ENCODE measurements around the gene BAIAP2L2.
A peak's percentile ranks its signal among the peaks of the same experiment; 100 is the strongest.
"Not testable (repeated sequence)": the region's sequence is repeated elsewhere in the genome, so short reads cannot be mapped to it uniquely, and the experiment has no call there.

The BAIAP2L2 gene

DNA sequence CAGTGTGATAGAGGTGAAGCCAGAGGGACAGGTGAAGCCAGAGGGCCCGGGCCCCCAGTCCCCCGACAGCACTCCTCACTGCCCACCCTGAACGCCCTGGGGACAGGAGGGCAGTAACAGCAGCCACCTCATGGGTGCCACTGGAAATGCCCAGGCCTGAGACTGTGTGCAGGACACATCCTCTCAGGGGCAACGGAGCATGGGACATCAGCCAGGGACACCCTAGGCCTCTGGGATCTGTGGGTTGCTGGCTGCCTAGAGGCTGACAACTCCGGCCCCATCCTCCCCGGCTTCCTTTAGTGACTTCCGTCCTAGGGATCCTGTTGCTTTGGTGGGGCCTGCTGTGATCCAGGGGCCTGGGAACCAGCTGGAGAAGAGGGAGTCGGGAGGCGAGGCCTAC, 17.4 kb upstream of the BAIAP2L2 start:
- DNase-seq (ENCODE audit: low read depth) = no peak

DNA sequence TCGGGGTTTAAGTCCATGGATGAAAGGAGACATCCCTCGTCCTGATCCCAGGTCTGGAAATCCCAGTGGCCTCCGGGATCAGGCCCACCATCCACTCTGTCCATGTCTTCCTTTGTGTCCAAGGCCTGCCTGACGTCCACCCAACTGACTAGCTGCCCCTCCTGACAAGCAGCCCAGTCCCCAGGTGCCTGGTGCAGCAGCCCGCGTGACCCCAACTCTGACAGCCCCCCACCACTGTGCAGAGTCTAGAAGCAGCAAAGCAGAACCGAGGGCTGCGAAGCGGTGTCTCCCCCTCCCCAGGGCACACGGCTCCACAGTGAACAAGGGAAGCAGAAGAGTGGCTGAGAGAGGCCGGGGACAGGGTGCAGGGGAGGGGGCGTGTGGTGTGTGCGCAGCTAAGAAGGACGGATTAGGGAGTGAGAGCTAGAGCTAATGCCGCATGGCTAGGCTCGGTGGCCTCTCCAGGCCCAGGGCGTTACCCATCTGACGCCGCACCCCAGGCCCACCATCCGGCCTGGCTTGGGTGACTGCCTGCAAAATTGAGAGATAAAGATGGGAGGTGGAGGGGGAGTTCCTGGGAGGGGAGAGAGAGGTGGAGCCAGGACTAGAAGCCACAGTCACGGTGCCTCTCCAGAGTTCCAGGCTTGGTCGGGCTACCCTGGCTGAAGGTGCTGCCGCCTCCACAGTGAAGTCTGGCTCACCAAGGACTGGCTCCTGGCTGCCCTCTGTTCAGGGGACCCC, 16.6 kb upstream of the BAIAP2L2 start:
- DNase-seq (ENCODE audit: low read depth) = no peak

DNA sequence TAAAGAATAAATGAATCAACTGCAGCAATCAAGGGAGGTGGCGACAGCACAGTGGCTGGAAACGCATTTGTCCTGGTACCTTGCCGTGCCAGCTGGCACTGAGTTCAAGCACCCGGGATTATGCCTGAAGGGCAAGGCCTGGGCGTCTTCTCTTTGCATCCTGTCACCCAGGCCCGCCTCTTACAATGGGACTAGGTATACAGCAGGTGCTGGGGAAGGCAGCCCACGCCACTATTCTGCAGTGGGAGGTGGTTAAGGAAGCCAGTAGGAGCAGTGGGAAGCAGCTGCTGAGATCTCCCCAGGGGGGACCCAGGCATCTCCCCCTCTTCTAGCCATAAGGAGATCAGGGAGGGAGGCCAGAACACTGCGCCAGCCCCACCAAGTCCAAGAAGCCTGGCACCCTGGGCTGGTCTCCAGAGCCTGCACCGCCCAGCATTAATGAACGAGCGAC, 15.3 kb upstream of the BAIAP2L2 start:
- no peak for DNase-seq (ENCODE audit: low read depth)

DNA sequence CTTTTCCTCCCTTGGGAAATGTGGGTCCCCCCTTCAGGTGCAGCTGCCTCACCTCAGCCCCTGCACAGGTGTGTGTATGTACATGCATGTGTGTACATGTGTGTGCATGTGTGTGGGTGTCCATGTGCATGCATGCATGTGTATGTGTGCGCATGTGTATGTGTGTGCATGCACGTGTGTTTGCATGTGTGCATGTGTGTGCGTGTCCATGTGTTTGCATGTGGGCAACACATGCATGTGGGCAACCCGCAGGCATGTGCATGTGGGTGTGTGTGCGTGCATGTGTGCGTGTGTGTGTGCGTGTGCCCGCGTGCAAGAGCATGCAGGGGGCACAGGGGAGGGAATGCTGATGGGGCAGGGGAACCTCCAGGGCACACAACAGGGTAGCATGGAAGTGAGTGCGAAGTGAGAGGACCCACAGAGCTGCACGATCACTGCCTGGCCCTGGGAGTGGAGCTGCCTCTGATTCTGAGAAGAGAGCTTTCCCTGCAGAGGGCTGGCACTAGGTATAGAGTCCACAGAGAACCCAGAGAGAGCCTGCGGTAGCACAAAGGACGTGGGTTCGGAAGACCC, 14.6 kb upstream of the BAIAP2L2 start:
- DNase-seq (ENCODE audit: low read depth) = no peak

DNA sequence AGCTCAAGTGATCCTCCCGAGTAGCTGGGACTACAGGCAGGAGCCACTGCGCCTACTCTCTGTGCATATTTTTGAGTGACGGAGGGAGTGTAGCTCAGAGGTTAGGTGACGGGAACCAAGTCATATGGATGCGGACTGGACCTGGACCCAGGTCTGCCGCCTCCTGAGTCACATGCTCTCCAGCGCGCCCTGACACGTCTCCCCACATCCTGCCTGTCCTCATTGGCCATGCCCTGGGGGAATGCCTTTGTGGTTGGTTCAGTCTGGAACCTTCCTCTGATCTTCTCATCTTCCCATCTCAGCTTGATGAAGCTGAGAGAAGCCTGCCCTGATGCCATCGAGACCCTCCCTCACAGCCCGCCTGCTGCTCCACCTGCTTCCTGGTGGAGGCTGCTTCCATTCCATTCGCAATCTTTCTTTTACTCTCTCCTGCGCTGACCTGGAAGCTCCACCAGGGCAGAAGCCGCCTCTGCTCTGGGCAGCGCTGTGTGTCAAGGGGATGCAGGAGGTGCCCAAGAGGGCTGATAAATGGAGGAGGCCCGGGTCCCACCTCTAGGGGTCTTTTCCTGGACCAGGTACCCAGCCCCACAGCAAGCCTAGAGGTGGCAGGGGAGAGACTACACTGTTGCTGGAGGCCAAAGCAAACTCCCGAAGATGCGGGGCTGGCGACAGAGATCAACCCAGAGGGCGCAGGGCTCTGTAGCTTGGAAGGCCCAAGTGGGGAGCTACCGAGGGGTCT, 13.9 kb upstream of the BAIAP2L2 start:
- no peak for DNase-seq (ENCODE audit: low read depth)

DNA sequence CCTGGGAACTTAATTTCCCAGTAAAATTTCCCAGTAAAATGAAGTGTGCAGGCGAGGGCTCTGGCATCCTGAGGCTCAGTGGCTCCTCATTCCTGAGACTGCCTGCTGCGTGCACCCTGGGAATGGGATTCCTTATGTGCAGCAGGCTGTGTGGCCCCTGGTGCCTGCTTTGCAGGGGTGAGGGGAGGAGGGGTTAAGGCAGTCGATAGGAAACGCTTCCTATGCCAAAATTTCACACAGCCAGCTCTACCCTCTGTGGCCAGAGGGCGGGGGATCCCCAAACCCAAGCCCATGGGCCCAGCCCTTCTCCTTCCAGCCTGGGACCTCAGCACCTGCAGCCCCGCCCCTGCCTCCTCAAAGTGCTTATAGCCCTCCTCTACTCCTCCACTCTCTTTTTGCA, 12.1 kb upstream of the BAIAP2L2 start:
- no peak for DNase-seq (ENCODE audit: low read depth)

DNA sequence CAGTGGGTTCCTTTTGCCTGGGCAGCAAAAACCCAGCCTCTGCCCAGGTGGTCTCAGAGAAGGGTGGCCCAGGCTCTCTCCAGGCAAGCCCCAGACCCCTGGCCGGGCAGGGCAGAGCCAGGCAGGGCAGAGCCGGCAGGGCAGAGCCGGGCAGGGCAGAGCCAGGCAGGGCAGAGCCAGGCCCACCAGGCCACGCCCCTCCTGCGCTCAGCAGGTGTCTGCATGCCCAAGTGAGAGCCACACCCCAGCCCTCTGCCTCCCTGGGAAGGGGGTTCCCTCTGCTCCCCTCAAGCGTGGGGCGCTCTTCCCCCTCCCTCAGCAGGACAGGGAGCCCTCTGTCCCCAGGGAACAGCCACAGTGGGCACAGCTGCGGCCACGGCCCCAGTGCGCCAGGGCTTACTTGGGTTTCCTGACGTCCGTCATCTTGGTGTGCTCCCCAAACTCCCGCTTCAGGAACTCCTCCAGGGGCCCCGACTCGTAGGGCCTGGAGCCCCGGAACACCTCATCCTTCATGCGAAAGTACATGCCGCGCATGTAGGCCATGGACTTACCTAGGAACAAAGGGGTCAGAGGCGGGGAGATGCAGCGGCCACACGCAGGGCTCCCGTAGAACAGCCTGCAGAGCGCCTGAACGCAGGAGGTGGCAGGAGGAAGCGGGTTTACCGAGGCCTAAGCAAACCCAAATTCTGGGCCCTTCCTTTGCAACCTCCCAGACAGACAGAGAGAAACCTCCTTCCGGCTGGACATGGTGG, 10.1 kb upstream of the BAIAP2L2 start:
- DNase-seq (ENCODE audit: low read depth) = no peak

DNA sequence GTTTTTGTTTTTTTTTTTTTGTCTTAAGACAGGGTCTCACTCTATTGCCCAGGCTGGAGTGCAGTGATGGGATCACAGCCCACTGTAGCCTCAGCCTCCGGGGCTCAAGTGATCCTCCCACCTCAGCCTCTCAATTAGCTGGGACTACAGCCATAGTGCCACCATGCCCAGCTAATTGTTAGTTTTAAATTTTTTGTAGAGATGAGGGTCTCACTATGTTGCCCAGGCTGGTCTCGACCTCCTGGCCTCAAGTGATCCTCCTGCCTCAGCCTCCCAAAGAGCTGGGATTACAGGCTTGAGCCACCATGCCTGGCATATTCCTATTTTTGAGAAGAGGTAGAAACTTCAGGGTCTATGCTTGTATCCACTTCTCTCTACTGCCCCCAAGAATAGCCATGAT, 8.3 kb upstream of the BAIAP2L2 start:
- DNase-seq (ENCODE audit: low read depth) = not testable (repeated sequence)

DNA sequence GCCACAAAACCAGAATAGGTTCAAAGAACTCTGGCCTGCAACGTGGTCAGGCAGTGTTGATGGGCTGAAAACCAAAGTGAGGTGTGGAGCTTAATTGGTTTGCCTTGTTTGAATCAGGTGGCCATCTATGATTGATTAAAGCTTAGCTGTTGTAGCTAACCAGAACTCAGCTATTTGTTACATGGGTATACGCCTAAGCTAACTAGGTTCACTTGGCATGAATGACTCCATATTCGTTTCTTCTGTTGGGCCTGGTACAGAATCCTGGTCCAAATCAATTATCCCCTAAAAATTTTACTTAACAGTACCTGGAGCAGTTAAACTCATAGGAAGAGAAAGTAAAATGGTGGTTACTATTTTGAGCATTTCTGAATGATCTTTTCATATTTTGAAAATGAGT, 7.7 kb upstream of the BAIAP2L2 start:
- DNase-seq (ENCODE audit: low read depth) = no peak

DNA sequence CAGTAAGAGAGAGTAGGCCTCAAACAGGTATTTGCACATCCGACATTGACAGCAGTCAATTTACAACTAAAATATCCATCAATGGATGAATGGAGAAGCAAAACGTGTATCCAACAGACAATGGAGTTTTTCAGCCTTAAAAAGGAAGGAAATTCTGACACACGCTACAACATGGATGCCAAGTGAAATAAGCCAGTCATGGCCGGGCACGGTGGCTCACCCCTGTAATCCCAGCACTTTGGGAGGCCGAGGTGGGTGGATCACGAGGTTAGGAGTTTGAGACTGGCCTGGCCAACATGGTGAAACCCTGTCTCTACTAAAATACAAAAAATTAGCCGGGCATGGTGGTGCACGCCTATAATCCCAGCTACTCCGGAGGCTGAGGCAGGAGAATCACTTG, 7.1 kb upstream of the BAIAP2L2 start:
- not testable (repeated sequence) for DNase-seq (ENCODE audit: low read depth)

DNA sequence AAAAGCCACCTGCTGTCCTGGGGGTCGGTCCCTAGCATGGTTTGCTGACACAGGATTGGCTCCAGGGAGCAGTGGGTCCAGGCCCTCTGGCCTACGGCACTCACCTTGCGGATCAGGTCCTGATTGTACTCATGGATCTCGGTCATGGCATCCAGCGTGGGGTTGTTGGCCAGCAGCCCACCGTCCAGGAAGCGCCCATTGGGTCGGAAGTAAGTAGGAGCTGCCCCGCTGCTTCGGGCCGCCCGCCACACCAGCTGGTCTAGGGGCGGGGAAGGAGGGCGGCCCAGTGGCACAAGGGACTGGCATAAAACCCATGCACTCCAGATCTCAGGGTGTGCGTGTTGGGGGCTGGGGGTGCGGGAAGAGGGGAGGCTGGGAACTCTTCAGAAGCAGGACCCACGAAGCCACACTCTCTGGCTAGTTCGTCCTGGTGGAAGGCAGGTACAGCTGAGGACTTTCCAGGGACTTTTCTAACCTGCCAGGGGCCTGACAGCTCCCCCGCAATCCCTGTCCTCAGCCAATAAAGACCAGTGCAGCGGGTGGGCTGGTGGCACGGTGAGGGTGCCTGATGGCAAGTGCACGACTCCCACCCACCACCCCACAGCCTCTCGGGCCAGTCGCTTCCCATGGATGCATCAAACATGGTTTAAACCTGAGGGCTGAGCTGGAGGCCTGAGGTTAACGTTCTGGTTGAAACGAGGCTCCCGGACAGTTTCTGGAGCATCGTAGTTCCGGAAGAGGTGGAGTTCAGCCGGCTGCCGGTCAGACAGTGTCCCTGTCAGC, 5.1 kb upstream of the BAIAP2L2 start:
- no peak for DNase-seq (ENCODE audit: low read depth)

DNA sequence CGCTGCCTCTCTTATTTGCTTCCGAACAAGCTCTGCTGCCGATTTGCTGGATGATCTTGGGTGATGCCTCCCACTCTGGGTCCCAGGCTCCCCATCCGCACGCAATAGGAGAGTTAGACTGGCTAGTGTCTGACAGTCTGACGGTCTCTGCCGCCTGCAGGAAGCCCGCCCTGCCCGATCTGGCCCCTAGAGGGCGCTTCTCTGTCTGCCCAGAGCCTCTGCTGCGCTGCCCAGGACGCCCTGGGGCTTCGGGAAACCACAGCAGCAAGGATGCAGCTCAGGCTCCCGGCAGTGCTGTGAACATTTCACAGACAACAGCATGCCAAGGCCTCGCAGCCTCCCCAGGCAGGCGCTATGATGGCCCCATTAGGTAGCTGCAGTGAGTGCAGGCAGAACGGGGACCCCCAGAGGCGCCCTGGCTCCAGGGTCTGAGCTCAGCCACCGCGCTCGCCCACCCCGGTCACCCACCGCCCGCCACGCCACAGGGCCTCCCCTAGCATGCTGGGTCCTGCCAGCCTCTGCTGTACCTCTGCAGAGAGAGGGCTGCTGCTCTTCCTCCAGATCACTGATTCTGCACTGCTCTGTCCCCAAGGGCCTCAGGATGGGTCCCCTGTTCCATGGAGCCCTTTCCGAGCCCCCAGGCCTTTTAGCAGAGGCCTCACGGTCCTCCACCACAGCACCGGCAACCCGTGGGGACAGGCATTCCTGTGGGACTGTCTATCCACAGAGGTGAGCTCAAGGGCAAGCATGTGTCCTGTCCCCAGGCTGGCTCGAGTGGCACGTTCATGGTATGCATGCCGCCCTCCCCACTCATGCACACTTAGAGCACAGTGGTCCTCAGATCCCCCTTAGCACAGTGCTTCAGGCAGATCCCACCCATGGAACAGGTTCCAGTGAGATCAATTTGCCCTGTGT, 4.3 kb upstream of the BAIAP2L2 start:
- DNase-seq (ENCODE audit: low read depth) = peak; percentile 73

DNA sequence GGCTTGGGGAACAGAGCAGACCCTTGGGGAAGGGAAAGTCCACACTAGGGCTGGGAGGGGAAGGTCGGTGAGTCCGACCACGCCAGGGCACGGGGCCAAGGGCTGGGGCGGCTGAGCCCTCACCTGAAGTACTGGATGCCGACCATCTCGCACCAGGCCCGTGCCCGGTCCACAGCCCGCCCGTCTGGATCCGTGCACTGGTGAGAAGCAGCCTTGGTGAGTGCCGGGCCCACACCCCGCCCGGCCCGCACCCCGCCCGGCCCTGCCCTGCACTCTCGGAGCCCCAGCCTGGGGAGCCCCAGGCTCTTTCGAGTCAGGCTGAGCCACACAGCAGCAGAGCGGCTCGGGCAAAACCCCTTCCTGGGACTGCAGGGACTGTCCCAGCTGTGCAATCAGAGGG, 1.9 kb upstream of the BAIAP2L2 start:
- DNase-seq (ENCODE audit: low read depth) = no peak

DNA sequence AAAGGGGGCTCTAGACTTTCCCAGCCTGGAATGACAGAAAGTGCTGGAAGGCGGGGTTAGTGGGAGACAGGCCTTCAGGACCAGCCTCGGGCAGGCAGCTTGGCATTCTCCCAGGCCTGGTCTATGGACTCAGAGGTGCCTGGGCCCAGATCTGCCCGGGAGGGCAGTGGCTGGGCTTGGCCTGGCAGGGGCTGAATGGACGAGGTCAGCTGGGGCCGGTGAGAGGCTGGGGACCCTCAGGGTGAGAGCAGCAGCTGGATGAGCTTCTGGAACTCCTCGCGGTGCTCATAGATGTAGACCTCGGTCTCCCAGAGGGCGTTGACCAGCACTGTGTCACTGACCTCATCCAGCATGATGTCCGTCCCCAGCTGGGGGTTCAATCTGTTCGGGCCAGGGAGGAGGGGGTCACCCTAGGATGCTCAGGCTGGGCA, 1.5 kb upstream of the BAIAP2L2 start:
- no peak for DNase-seq (ENCODE audit: low read depth)

DNA sequence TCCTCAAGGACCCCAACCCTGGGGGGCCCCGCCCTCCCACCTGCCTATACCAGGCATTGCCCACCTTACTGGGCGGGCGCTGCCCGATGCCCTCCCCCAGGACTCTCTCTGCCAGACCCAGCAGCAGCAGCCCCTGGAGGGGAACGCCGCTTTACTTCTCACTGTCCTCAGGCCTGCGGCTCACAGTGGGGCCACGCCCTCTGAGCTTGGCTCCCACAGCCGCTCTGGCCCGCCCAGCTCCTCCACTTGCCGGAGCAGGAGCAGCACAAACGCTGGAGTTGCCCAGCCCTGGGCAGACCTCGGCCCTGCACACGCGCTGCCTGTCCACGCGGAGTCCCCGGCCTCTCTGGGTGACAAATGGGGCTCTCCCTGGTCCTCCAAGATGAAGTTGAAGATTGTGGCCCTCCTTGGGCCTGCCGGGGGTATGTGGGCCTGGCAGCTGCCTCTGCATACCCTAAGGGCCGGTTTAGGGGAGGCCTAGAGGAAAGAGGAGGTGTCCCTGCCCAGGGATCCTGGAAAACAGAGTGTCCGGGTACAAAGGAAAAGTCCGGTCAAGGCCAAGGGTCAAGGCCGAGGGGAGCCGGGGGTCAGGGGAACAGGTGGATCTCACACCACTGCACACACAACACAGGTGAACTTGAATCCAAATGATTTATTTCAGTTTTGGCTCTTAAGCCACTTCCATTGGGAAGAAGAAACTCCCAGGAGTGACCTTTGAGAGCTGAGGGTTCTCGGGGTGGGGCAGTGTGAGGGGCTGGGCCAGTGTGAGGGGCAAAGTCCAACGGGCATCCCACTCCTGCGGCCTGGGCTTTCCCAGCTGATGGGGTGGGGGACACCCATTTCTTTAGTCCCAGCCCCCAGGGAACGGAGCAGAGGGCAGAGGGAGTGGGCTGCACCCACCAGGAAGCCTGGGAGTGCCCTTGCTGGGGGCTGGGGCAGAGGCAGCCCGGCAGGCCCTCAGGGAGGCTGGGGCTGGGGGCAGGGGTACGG, 674 bp upstream of the BAIAP2L2 start:
- DNase-seq (ENCODE audit: low read depth) = no peak

DNA sequence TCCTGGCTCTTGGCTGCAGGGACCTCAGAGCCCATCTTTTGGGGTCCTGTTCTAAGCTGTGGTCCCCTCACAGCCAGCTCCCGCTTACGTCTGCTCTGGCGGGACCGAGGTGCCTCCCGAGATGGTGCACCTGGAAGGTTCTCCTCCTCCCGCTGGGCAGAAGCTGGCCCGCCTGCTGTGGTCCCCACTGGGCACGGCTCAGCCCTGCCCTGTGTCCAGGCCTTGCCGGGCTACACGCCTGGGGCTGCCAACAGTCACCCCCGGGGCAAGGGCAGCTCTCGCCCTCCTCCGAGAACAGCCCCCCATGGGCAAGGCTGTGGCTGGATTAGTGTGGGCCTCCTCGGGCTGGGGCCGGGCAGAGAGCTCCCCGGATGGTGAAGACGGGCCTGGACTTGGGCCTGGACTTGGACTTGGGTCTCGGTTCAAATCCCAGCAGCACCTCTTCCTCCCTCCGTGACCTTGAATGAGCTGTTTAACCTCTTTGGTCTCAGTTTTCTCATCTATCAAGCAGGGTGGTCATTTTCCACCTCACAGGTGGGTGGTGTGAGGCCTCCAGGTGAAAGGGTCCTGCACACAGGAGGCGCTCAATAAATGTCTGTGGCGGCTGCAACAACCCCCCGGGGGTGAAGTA, 998 bp downstream of the BAIAP2L2 start:
- no peak for DNase-seq (ENCODE audit: low read depth)

DNA sequence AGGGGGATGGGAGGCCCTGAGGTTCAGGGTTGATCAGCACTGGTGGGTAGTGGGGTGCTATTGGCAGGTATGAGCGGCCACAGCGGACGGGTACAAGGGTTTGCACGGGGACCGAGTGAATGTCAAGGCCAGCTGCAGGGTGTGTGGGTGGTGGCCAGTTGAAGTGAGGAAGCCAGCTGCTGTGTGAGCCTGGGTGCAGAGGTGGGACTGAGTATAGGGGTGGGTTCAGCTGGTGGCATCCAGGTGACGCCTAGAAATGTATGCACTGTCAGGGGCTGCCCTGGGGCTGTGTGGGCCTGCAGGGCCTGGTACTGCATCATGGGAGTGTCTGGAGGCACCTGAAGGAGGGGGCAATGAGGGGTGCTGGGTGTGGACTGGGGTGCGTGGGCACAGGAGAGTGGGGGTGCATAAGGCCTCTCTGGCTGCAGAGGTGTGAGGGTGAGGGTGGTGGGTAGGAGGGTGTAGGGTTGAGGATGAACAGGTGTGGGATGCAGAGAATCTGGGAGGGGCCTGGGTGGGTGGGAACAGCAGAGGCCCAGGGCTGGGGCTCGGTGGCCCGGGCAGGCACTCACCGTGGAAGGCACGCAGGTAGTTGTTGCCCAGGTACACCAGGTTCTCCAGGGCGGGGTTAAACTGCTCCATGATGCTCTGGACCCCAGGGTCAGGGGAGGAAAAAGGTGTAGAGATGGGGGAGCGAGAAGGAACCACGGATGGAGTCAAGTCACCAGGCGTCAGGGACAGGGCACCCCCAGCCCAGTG, 1.7 kb downstream of the BAIAP2L2 start:
- no peak for DNase-seq (ENCODE audit: low read depth)

Measured in activated T-cell treated with anti-CD3 and anti-CD28 coated beads for 48 hours (primary cell).